Gastrocnemius medialis (tissue), 4 donors: ENCODE measurements around the gene ARL15. TPM values are rescaled to one million over a fixed set of nuclear protein-coding genes. Genes with fewer than 3 reads are reported as not detected.
A peak's percentile ranks its signal among the peaks of the same experiment; 100 is the strongest.

Experiments used
- ATAC-seq, 2 donors: fragments of 150-250 bp; one replicate each; pipeline ENCODE4 v1.9.1; 2016
- DNase-seq, 2 donors: peaks; one replicate each; pipeline ENCODE4 v3.0.0-alpha.2; 2019
- H3K27ac ChIP-seq, 4 donors: fragments of 200-600 bp; sonication (generic); 1 replicate in 1 of 4; 2 replicates in 3 of 4; pipeline ENCODE4 v1.5.1; 2016 to 2018; ENCODE audit warnings: mild to moderate bottlenecking in 2 of 4, moderate library complexity in 1 of 4
- H3K27me3 ChIP-seq, 3 donors: fragments of 200-600 bp; sonication (generic) in 2 of 3; 1 replicate in 1 of 3; 2 replicates in 2 of 3; pipeline versions ENCODE4 v1.5.1 to v1.6.0; 2016 to 2019; ENCODE audit warnings: mild to moderate bottlenecking in 1 of 3, moderate library complexity in 1 of 3
- H3K36me3 ChIP-seq, 2 donors: fragments of 200-600 bp; sonication (generic) in 1 of 2; one replicate each; pipeline ENCODE4 v1.5.1; 2017 to 2018
- H3K4me1 ChIP-seq, 2 donors: fragments of 200-600 bp; sonication (generic) in 1 of 2; one replicate each; pipeline ENCODE4 v1.5.1; 2016 to 2017; ENCODE audit warnings: mild to moderate bottlenecking in 2 of 2
- H3K4me3 ChIP-seq, 4 donors: fragments of 200-600 bp; sonication (generic) in 3 of 4; 1 replicate in 1 of 4; 2 replicates in 3 of 4; pipeline ENCODE4 v1.5.1; 2016 to 2019; ENCODE audit warnings: mild to moderate bottlenecking in 2 of 4
- H3K9me3 ChIP-seq, 3 donors: fragments of 200-600 bp; sonication (generic) in 2 of 3; 1 replicate in 1 of 3; 2 replicates in 2 of 3; pipeline ENCODE4 v1.5.1; 2016 to 2019
- POLR2A ChIP-seq, 2 donors: fragments of 450-650 bp; IDR thresholded peaks; one replicate each; pipeline ENCODE4 v1.6.1; 2017; ENCODE audit warnings: antibody characterized with exemption in 2 of 2, mild to moderate bottlenecking in 2 of 2, moderate library complexity in 2 of 2
- in situ Hi-C, 4 donors: fragments of 200-750 bp; cut with MboI; loops; one replicate each; pipeline versions ENCODE4 v1.15.0 to v1.8.0; 2017; ENCODE audit warnings: low sequenced_read_pairs in 4 of 4
- intact Hi-C: fragments of 100-400 bp; cut with DNase I; formaldehyde crosslinking; loops from one replicate; pipeline ENCODE4 v1.15.1; 2023; ENCODE audit warnings: low total_unique reads
- total RNA-seq, 4 donors: library from RNA; depleted of rRNA; stranded (reverse); fragments of >200 nt; gene quantifications; one replicate each; pipeline versions ENCODE4 v1.1.0 to v1.2.3, GENCODE V29; 2016
- TF ChIP-seq, protein P1 (sequence below), 5 experiments: fragments of 450-650 bp in 3 of 5; fragments of 200-600 bp in 2 of 5; sonication (generic) in 2 of 5; IDR thresholded peaks in 4 of 5; conservative IDR thresholded peaks in 1 of 5; 1 replicate in 4 of 5; 2 replicates in 1 of 5; pipeline ENCODE4 v1.5.1; 2016 to 2019; ENCODE audit warnings: antibody characterized with exemption in 5 of 5, mild to moderate bottlenecking in 3 of 5, moderate library complexity in 3 of 5

The ARL15 gene
- total RNA-seq, 4 donors from 2014 or later = 1.7 to 5.5 (median 3.2) TPM

- H3K36me3 ChIP-seq = no peaks in the 10 kb centered on the region
- H3K27ac ChIP-seq = no peak overlapping the region
- H3K27me3 ChIP-seq = no peaks in the 10 kb centered on the region
- intact Hi-C loops (loop anchor here (10.0 kb wide), 1 partner anchor 1063 kb away; no protein-coding TSS in a partner anchor), in situ Hi-C loops (no loop called here)
- peaks cover 0 to 5% of the 10 kb centered on the region in 2 donors for H3K4me1 ChIP-seq
- no peaks in the 10 kb centered on the region for H3K9me3 ChIP-seq
- DNase-seq = no peak
- TF ChIP-seq POLR2A (IDR thresholded peaks at IDR 0.05) = no peak
- TF ChIP-seq, protein P1, sequence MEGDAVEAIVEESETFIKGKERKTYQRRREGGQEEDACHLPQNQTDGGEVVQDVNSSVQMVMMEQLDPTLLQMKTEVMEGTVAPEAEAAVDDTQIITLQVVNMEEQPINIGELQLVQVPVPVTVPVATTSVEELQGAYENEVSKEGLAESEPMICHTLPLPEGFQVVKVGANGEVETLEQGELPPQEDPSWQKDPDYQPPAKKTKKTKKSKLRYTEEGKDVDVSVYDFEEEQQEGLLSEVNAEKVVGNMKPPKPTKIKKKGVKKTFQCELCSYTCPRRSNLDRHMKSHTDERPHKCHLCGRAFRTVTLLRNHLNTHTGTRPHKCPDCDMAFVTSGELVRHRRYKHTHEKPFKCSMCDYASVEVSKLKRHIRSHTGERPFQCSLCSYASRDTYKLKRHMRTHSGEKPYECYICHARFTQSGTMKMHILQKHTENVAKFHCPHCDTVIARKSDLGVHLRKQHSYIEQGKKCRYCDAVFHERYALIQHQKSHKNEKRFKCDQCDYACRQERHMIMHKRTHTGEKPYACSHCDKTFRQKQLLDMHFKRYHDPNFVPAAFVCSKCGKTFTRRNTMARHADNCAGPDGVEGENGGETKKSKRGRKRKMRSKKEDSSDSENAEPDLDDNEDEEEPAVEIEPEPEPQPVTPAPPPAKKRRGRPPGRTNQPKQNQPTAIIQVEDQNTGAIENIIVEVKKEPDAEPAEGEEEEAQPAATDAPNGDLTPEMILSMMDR (IDR thresholded peaks at IDR 0.05 in 4 of 5, conservative IDR thresholded peaks at IDR 0.05 in 1 of 5) = no peak
- no peak overlapping the region for H3K4me3 ChIP-seq
- ATAC-seq = no peak
Measured at GRCh38 chr5:54302267-54302687, 8.1 kb downstream of the ARL15 start.

DNA sequence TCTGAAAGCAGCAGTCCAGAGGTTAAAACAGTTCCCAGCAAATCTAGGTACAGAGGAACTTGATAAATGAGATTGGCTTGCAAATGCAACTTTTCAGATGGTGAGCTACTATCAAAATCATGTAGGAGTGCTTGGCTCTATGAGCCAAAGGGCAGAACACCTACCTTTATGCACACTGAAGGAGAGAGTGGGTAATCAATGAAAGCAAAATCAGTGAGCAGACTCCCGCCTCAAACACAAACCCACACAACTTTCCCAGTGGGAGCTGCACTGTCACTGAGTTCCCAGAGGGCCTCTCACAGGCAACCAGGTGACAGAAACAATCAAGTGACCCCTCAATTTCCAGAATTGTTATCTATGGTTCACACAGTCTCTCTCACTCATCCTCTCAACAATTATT lies 8.5 kb downstream of the ARL15 start:
- no peak overlapping the region for H3K4me3 ChIP-seq
- ATAC-seq = no peak
- no peaks in the 10 kb centered on the region for H3K9me3 ChIP-seq
- no peaks in the 10 kb centered on the region for H3K36me3 ChIP-seq
- in situ Hi-C loops (no loop called here), intact Hi-C loops (loop anchor here (10.0 kb wide), 1 partner anchor 1063 kb away; no protein-coding TSS in a partner anchor)
- DNase-seq = no peak
- H3K27me3 ChIP-seq = no peaks in the 10 kb centered on the region
- H3K27ac ChIP-seq = no peak overlapping the region
- H3K4me1 ChIP-seq = peaks cover 4 to 5% of the 10 kb centered on the region in 2 donors
- TF ChIP-seq POLR2A (IDR thresholded peaks at IDR 0.05) = no peak

GRCh38 chr5:54301220-54301619 lies 9.2 kb downstream of the ARL15 start:
- Histone ChIP-seq H3K36me3 (no peaks in the 10 kb centered on the region), H3K4me3 (no peak overlapping the region), H3K9me3 (no peaks in the 10 kb centered on the region), H3K27ac (no peak overlapping the region), H3K27me3 (no peaks in the 10 kb centered on the region), H3K4me1 (peaks cover 11 to 12% of the 10 kb centered on the region in 2 donors)
- in situ Hi-C loops (no loop called here), intact Hi-C loops (loop anchor here (10.0 kb wide), 1 partner anchor 1064 kb away; no protein-coding TSS in a partner anchor)
- no peak for TF ChIP-seq POLR2A (IDR thresholded peaks at IDR 0.05)
- TF ChIP-seq, protein P1 (IDR thresholded peaks at IDR 0.05 in 4 of 5, conservative IDR thresholded peaks at IDR 0.05 in 1 of 5) = no peak
- no peak for DNase-seq
- ATAC-seq = no peak

DNA sequence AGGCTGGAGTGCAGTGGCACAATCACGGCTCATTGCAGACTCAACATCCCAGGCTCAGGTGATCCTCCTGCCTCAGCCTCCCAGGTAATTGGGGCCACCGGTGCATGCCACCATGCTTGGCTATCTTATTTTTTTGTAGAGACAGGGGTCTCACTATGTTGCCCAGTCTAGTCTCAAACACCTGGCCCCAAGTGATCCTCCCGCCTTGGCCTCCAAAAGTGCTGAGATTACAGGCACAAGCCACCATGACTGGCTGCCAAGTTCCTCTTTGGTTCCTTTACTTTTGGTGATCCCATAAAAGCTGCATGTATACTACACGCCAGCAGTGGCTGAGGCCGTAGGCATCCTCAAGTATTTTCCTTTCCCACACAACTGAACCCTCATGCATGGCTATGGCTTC lies 11.4 kb downstream of the ARL15 start:
- H3K27me3 ChIP-seq = no peaks in the 10 kb centered on the region
- no peak overlapping the region for H3K4me3 ChIP-seq
- DNase-seq (no peak), ATAC-seq (no peak)
- in situ Hi-C loops = no loop called here
- TF ChIP-seq, protein P1 (IDR thresholded peaks at IDR 0.05 in 4 of 5, conservative IDR thresholded peaks at IDR 0.05 in 1 of 5) = no peak
- TF ChIP-seq POLR2A (IDR thresholded peaks at IDR 0.05) = no peak
- intact Hi-C loops = no loop called here
- no peak overlapping the region for H3K27ac ChIP-seq
- H3K9me3 ChIP-seq = no peaks in the 10 kb centered on the region
- no peaks in the 10 kb centered on the region for H3K36me3 ChIP-seq
- H3K4me1 ChIP-seq = peaks cover 21 to 30% of the 10 kb centered on the region in 2 donors

DNA sequence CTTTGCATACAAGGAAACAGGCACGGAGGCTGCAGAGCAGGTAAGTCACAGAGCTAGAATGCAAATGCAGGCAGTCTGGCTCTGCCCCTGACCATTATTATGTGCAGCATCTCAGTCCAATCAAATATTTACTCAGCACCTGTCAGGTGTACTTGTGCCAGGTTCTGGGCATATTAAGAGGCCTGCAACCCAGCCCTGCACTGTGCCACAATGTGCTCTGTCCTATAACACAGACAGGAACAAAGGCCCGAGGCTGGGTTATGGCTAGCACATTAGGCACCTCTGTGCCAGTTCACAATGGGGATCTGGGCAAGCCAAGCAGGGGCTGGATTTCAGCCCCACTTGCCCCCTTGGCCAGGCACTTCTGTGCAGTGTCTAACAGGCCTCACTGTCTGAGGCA lies 14.0 kb downstream of the ARL15 start:
- ATAC-seq (peak in 1 of 2 donors; percentile 42), DNase-seq (no peak)
- H3K4me1 ChIP-seq = peaks cover 21 to 25% of the 10 kb centered on the region in 2 donors
- H3K27me3 ChIP-seq = no peaks in the 10 kb centered on the region
- in situ Hi-C loops = no loop called here
- no peaks in the 10 kb centered on the region for H3K9me3 ChIP-seq
- H3K27ac ChIP-seq = no peak overlapping the region
- intact Hi-C loops = no loop called here
- TF ChIP-seq, protein P1 (IDR thresholded peaks at IDR 0.05 in 4 of 5, conservative IDR thresholded peaks at IDR 0.05 in 1 of 5) = no peak
- no peak for TF ChIP-seq POLR2A (IDR thresholded peaks at IDR 0.05)
- no peak overlapping the region for H3K4me3 ChIP-seq
- no peaks in the 10 kb centered on the region for H3K36me3 ChIP-seq
